ENCODE measurements around the gene USP26. TPM values are rescaled to one million over a fixed set of nuclear protein-coding genes. Genes with fewer than 3 reads are reported as not detected.

Gene USP26
- total and polyA plus RNA-seq, 2 of the 13 experiments (the other 11 are each of a cell fraction or from before 2014, with no cell fraction given) = not detected

DNA sequence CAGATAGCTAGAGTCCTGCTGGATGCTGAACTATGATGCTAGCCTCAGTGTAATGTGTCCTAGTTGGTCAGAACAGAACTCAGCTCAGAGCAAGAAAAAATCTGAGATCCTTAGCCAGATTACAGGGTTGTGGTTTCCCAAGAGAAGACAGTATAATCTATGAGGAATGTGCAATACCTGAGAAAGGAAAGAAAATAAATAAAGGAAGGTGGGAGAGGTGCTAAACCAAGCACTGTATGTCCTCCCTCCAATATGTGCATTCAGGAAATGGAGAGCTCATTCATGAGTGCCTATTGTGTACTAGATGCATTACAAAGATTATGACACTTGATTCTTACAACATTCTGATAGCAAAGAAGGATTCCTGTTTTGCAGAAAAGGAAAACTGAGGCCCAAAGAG, 7.5 kb downstream of the USP26 start:
- no peaks in the 10 kb centered on the region for H3K36me3 ChIP-seq (replicated peaks in 1 of 2; ENCODE audit: control insufficient read depth in 1 of 2, insufficient read depth in 2 of 2, low read length in 2 of 2)
- CTCF ChIA-PET (ENCODE audit: low intra/inter-chr PET ratio, low total read pairs) = no interaction called here
- intact Hi-C loops (cut with micrococcal nuclease; ENCODE audit: unreplicated experiment) (no loop called here), in situ Hi-C loops (cut with HindIII; ENCODE audit: extremely low pct_ligation_motif_present, low pct_unique_long_range_greater_than_20kb) (no loop called here)
- no peak overlapping the region for H3K27ac ChIP-seq (ENCODE audit: extremely low read length, insufficient read depth, low read length)
- no peaks in the 10 kb centered on the region for H4K20me1 ChIP-seq (ENCODE audit: insufficient read depth, low read length)
- TF ChIP-seq TGIF2 (CRISPR knock-in tag; IDR thresholded peaks at IDR 0.05) (no peak), ZBTB21 (CRISPR knock-in tag; IDR thresholded peaks at IDR 0.05) (no peak), THAP11 (CRISPR knock-in tag; IDR thresholded peaks at IDR 0.05) (no peak), ZNF766 (CRISPR knock-in tag; IDR thresholded peaks at IDR 0.05; ENCODE audit: borderline replicate concordance) (no peak), RXRA (CRISPR knock-in tag; IDR thresholded peaks at IDR 0.05) (no peak)
- TF ChIP-seq, protein P1, sequence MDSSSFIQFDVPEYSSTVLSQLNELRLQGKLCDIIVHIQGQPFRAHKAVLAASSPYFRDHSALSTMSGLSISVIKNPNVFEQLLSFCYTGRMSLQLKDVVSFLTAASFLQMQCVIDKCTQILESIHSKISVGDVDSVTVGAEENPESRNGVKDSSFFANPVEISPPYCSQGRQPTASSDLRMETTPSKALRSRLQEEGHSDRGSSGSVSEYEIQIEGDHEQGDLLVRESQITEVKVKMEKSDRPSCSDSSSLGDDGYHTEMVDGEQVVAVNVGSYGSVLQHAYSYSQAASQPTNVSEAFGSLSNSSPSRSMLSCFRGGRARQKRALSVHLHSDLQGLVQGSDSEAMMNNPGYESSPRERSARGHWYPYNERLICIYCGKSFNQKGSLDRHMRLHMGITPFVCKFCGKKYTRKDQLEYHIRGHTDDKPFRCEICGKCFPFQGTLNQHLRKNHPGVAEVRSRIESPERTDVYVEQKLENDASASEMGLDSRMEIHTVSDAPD (CRISPR knock-in tag; IDR thresholded peaks at IDR 0.05) = no peak
- TF ChIP-seq, protein P2, sequence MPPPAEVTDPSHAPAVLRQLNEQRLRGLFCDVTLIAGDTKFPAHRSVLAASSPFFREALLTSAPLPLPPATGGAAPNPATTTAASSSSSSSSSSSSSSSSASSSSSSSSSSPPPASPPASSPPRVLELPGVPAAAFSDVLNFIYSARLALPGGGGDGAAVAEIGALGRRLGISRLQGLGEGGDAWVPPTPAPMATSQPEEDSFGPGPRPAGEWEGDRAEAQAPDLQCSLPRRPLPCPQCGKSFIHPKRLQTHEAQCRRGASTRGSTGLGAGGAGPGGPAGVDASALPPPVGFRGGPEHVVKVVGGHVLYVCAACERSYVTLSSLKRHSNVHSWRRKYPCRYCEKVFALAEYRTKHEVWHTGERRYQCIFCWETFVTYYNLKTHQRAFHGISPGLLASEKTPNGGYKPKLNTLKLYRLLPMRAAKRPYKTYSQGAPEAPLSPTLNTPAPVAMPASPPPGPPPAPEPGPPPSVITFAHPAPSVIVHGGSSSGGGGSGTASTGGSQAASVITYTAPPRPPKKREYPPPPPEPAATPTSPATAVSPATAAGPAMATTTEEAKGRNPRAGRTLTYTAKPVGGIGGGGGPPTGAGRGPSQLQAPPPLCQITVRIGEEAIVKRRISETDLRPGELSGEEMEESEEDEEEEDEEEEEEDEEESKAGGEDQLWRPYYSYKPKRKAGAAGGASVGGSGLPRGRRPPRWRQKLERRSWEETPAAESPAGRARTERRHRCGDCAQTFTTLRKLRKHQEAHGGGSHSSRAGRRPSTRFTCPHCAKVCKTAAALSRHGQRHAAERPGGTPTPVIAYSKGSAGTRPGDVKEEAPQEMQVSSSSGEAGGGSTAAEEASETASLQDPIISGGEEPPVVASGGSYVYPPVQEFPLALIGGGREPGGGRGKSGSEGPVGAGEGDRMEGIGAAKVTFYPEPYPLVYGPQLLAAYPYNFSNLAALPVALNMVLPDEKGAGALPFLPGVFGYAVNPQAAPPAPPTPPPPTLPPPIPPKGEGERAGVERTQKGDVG (CRISPR knock-in tag; IDR thresholded peaks at IDR 0.05; ENCODE audit: borderline replicate concordance) = no peak
- TF ChIP-seq, protein P3, sequence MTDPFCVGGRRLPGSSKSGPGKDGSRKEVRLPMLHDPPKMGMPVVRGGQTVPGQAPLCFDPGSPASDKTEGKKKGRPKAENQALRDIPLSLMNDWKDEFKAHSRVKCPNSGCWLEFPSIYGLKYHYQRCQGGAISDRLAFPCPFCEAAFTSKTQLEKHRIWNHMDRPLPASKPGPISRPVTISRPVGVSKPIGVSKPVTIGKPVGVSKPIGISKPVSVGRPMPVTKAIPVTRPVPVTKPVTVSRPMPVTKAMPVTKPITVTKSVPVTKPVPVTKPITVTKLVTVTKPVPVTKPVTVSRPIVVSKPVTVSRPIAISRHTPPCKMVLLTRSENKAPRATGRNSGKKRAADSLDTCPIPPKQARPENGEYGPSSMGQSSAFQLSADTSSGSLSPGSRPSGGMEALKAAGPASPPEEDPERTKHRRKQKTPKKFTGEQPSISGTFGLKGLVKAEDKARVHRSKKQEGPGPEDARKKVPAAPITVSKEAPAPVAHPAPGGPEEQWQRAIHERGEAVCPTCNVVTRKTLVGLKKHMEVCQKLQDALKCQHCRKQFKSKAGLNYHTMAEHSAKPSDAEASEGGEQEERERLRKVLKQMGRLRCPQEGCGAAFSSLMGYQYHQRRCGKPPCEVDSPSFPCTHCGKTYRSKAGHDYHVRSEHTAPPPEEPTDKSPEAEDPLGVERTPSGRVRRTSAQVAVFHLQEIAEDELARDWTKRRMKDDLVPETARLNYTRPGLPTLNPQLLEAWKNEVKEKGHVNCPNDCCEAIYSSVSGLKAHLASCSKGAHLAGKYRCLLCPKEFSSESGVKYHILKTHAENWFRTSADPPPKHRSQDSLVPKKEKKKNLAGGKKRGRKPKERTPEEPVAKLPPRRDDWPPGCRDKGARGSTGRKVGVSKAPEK (CRISPR knock-in tag; IDR thresholded peaks at IDR 0.05; ENCODE audit: borderline replicate concordance) = no peak
- no peaks in the 10 kb centered on the region for H3K27me3 ChIP-seq (ENCODE audit: control insufficient read depth in 1 of 2, insufficient read depth in 2 of 2, low read length in 2 of 2)
- no peak overlapping the region for H3K4me3 ChIP-seq (replicated peaks in 1 of 3; ENCODE audit: insufficient read depth in 1 of 3, low read depth in 2 of 3, low read length in 3 of 3)
- no TSS peak for BruUV-seq (replicated peaks)
- no peak for DNase-seq (ENCODE audit: low spot score)
- no peaks in the 10 kb centered on the region for H3K4me1 ChIP-seq (ENCODE audit: insufficient read depth, low read length)
- H3K79me2 ChIP-seq (ENCODE audit: insufficient read depth, low read length) = no peaks in the 10 kb centered on the region
- H3K9me3 ChIP-seq (ENCODE audit: low read length) = no peaks in the 10 kb centered on the region
- no peak overlapping the region for H3K9ac ChIP-seq (ENCODE audit: insufficient read depth, low read depth, low read length)
- no peak overlapping the region for H3K4me2 ChIP-seq (ENCODE audit: low read depth, low read length)
- H2AFZ ChIP-seq (ENCODE audit: low read length) = no peak overlapping the region
- POLR2A ChIA-PET = no interaction called here
- no peak for FAIRE-seq
- no peak for ATAC-seq
